ENCODE results near the gene NACC2. TPM values are rescaled to one million over a fixed set of nuclear protein-coding genes. Genes with fewer than 3 reads are reported as not detected.

NACC2 gene
- total RNA-seq, 4 donors from 2014 or later: 22.9 to 37.6 (median 24.8) TPM

- TF ChIP-seq, protein P1, sequence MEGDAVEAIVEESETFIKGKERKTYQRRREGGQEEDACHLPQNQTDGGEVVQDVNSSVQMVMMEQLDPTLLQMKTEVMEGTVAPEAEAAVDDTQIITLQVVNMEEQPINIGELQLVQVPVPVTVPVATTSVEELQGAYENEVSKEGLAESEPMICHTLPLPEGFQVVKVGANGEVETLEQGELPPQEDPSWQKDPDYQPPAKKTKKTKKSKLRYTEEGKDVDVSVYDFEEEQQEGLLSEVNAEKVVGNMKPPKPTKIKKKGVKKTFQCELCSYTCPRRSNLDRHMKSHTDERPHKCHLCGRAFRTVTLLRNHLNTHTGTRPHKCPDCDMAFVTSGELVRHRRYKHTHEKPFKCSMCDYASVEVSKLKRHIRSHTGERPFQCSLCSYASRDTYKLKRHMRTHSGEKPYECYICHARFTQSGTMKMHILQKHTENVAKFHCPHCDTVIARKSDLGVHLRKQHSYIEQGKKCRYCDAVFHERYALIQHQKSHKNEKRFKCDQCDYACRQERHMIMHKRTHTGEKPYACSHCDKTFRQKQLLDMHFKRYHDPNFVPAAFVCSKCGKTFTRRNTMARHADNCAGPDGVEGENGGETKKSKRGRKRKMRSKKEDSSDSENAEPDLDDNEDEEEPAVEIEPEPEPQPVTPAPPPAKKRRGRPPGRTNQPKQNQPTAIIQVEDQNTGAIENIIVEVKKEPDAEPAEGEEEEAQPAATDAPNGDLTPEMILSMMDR (IDR thresholded peaks at IDR 0.05): no peak
- no peak for DNase-seq (ENCODE audit: low spot score)
- no peak for ATAC-seq (ENCODE audit: low FRiP score)
These were observed 80.0 kb downstream of the NACC2 start for GRCh38 chr9:136014924-136015633.

DNA sequence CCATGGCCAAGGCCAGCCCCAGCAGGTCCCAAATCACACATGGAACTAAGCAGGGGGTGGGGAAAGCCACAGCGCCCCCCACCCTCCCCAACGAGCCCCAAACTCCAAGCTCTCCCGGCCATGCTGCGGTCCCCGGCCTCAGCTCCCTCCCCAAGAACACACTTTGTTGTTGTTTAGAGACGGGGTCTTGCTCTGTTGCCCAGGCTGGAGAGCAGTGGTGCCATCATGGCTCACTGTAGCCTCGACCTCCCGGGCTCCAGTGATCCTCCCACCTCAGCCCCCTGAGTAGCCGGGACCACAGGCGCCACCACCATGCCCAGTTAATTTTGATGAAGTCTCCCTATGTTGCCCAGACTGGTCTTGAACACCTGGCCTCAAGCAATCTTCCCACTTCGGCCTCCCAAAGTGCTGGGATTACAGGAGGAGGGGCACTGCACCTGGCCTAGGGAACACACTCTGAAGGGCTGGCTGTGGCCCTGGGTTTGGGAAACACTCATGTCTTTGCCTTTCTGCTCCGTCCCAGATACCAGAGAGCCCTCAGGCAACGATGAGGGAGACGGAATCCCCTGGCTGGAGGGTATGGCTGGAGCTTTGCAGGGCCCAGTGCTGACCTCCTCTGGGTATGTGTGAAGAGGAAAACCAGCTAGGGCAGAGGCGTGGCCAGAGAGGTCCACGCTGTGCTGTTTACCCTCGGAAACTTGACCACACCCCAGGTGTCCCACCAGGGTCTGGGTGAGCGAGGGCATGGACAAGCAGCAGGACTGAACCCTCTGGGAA, 80.8 kb downstream of the NACC2 start:
- TF ChIP-seq, protein P1 (IDR thresholded peaks at IDR 0.05): no peak
- ATAC-seq (ENCODE audit: low FRiP score) (no peak), DNase-seq (ENCODE audit: low spot score) (no peak)

DNA sequence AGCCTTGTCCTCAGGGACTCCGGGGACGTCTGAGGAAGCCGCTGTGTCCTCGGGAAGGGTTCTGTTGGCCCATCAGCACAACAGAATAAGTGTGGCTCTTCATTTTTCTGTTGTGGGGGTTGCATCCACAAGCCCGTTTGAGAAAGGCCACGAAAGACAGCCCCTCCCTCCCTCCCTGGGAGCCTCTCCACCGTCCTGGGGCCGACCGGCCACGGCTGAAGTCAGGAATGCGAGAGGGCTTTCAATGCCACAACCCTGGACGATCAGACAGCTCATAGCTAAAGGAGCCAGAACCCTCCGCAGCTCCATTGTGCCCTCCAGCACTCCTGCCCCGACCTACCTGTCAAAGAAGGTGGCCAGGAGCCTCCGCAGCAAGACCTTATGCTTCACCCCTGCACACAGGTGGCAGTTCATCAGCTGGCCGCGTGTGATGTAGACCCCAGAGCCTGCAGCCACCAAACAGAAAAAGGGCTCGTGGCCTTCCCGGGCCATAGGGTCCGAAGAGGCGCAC, 81.5 kb downstream of the NACC2 start:
- DNase-seq (ENCODE audit: low spot score): no peak
- ATAC-seq (ENCODE audit: low FRiP score): no peak
- TF ChIP-seq, protein P1 (IDR thresholded peaks at IDR 0.05): no peak

- ATAC-seq (ENCODE audit: low FRiP score): no peak
- no peak for DNase-seq (ENCODE audit: low spot score)
- TF ChIP-seq, protein P1 (IDR thresholded peaks at IDR 0.05): no peak
These were observed 82.0 kb downstream of the NACC2 start for GRCh38 chr9:136013116-136013515.

- TF ChIP-seq, protein P1 (IDR thresholded peaks at IDR 0.05): no peak
- ATAC-seq (ENCODE audit: low FRiP score) (no peak), DNase-seq (ENCODE audit: low spot score) (no peak)
These were observed 82.4 kb downstream of the NACC2 start for GRCh38 chr9:136012651-136013050.

DNA sequence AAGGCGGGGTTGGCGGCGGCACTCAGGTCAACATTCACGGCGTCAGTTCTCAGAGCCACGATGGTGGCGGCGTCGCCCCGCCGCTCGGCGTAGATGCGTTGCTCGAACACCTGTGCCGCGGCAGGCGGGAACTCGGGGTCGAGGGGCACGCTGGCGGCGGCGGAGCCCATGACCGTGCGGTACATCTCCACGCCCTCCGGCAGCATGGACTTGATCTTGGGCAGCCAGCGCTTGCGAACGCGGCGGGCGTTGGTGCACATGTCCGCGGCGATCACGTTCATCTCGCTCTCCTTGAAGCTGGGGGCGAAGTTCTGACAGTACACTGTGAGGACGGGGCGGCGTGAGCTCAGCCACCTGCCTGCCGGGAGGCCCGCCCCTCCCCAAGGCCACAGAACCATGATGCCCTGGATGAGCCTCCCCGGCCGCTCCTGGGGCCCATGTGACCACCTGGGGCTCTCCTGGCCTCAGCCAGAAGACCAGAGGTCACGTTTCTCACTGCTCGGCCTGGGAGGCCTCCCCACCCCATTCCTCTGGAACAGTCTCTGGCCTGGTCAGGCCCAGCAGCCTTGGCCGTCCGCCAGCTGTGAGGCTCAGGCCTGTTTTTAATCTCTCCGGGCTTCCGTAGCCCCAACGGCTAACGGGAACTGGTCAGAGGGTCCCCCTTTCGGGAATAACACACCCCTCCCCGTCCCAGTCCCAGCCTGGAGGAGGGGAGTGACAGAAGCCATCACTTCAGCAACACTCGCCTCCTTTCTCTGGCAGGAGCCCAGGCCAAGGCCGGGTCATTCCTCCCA, 83.2 kb downstream of the NACC2 start:
- peak; percentile 76 for ATAC-seq (ENCODE audit: low FRiP score)
- TF ChIP-seq, protein P1 (IDR thresholded peaks at IDR 0.05): no peak
- DNase-seq (ENCODE audit: low spot score): peak; percentile 66

All from omental fat pad (tissue), 4 donors.